ENCODE results near the gene OR2T29. TPM values are rescaled to one million over a fixed set of nuclear protein-coding genes. Genes with fewer than 3 reads are reported as not detected.
"Not testable (repeated sequence)": the region's sequence is repeated elsewhere in the genome, so short reads cannot be mapped to it uniquely, and the experiment has no call there.

The OR2T29 gene
- total RNA-seq, 2 experiments from 2014 or later, result not detected

- not testable (repeated sequence) for DNase-seq, H3K36me3 Mint-ChIP-seq
These were observed 6.5 kb upstream of the OR2T29 start for GRCh38 chr1:248569049-248569448.

GRCh38 chr1:248565530-248566373 lies 3.2 kb upstream of the OR2T29 start:
- not testable (repeated sequence) for H3K36me3 Mint-ChIP-seq, DNase-seq, H3K4me1 Mint-ChIP-seq, H3K9me3 Mint-ChIP-seq, H3K27me3 Mint-ChIP-seq
- Mint-ChIP-seq H3K4me3 (peak overlapping the region; percentile 76), H3K27ac (peak overlapping the region; percentile 95)

More at GRCh38 chr1:248569049-248569448, 6.5 kb upstream of the OR2T29 start:
- not testable (repeated sequence) for H3K9me3 Mint-ChIP-seq, H3K4me1 Mint-ChIP-seq, H3K27ac Mint-ChIP-seq, H3K27me3 Mint-ChIP-seq, H3K4me3 Mint-ChIP-seq

- H3K9me3 Mint-ChIP-seq, H3K27ac Mint-ChIP-seq, DNase-seq, H3K4me3 Mint-ChIP-seq, H3K36me3 Mint-ChIP-seq, H3K27me3 Mint-ChIP-seq, H3K4me1 Mint-ChIP-seq: not testable (repeated sequence)
These were observed 11.5 kb downstream of the OR2T29 start for GRCh38 chr1:248551027-248551426.

GRCh38 chr1:248547383-248547782 lies 15.2 kb downstream of the OR2T29 start:
- H3K4me3 Mint-ChIP-seq, result not testable (repeated sequence)

GRCh38 chr1:248537449-248537848 lies 25.1 kb downstream of the OR2T29 start:
- not testable (repeated sequence) for H3K9me3 Mint-ChIP-seq, DNase-seq, H3K27ac Mint-ChIP-seq, H3K36me3 Mint-ChIP-seq, H3K27me3 Mint-ChIP-seq, H3K4me3 Mint-ChIP-seq, H3K4me1 Mint-ChIP-seq

More at GRCh38 chr1:248547383-248547782, 15.2 kb downstream of the OR2T29 start:
- DNase-seq, H3K27me3 Mint-ChIP-seq, H3K9me3 Mint-ChIP-seq, H3K4me1 Mint-ChIP-seq, H3K36me3 Mint-ChIP-seq, H3K27ac Mint-ChIP-seq: not testable (repeated sequence)

GRCh38 chr1:248521856-248522255 lies 40.7 kb downstream of the OR2T29 start:
- Mint-ChIP-seq H3K27me3 (no peaks in the 10 kb centered on the region), H3K4me1 (peaks cover 2% of the 10 kb centered on the region)
- DNase-seq, result no peak

GRCh38 chr1:248510217-248510616 lies 52.4 kb downstream of the OR2T29 start:
- not testable (repeated sequence) for H3K9me3 Mint-ChIP-seq, H3K27me3 Mint-ChIP-seq, H3K4me1 Mint-ChIP-seq

More at GRCh38 chr1:248521856-248522255, 40.7 kb downstream of the OR2T29 start:
- Mint-ChIP-seq H3K9me3 (peaks cover 5% of the 10 kb centered on the region), H3K4me3 (no peak overlapping the region), H3K36me3 (no peaks in the 10 kb centered on the region), H3K27ac (no peak overlapping the region)

GRCh38 chr1:248507773-248508172 lies 54.8 kb downstream of the OR2T29 start, which contains the start of gene OR2G6:
Gene OR2G6, plus strand, starts transcription at chr1:248508073. Its CDS starts 13,574 bp downstream, at chr1:248521647.
- not testable (repeated sequence) for H3K9me3 Mint-ChIP-seq, DNase-seq, H3K4me1 Mint-ChIP-seq, H3K36me3 Mint-ChIP-seq, H3K27ac Mint-ChIP-seq, H3K27me3 Mint-ChIP-seq, H3K4me3 Mint-ChIP-seq

More at GRCh38 chr1:248510217-248510616, 52.4 kb downstream of the OR2T29 start:
- H3K4me3 Mint-ChIP-seq, H3K36me3 Mint-ChIP-seq, H3K27ac Mint-ChIP-seq, DNase-seq: not testable (repeated sequence)

Other genes with a start within 250 kb of the OR2T29 start
- gene OR2M7, start 238.2 kb downstream of the OR2T29 start, total RNA-seq, result not detected
- not detected for gene OR14C36, start 214.0 kb downstream of the OR2T29 start, total RNA-seq
- not detected for gene OR2T4, start 201.1 kb downstream of the OR2T29 start, total RNA-seq
- gene OR2T6, start 187.0 kb downstream of the OR2T29 start, total RNA-seq, result not detected
- not detected for gene OR2T1, start 159.7 kb downstream of the OR2T29 start, total RNA-seq
- gene OR2T2, start 117.1 kb downstream of the OR2T29 start, total RNA-seq, result not detected
- gene OR2T3, start 89.4 kb downstream of the OR2T29 start, total RNA-seq, result not detected
- gene OR2T5, start 74.2 kb downstream of the OR2T29 start, total RNA-seq, result not detected
- gene OR2G6, start 54.7 kb downstream of the OR2T29 start, total RNA-seq, result not detected
- not detected for gene OR2T34, start 12.0 kb upstream of the OR2T29 start, total RNA-seq
- gene OR2T10, start 34.9 kb upstream of the OR2T29 start, total RNA-seq, result not detected
- gene OR2T11, start 72.3 kb upstream of the OR2T29 start, total RNA-seq, result not detected
- gene OR2T35, start 82.5 kb upstream of the OR2T29 start, total RNA-seq, result not detected
- gene OR2T27, start 92.8 kb upstream of the OR2T29 start, total RNA-seq, result not detected
- gene OR14I1, start 140.0 kb upstream of the OR2T29 start, total RNA-seq, result not detected
- not detected for gene LYPD8, start 193.0 kb upstream of the OR2T29 start, total RNA-seq

Data from activated naive CD8-positive, alpha-beta T cell treated with anti-CD3 and anti-CD28 coated beads for 36 hours (primary cell).